K562 (cell line): ENCODE data around the gene PLS1. TPM values are rescaled to one million over a fixed set of nuclear protein-coding genes. Genes with fewer than 3 reads are reported as not detected.

Experiments
- CEBPG ChIP-seq, 3 experiments: fragments of 200-800 bp in 1 of 3; sonication (Bioruptor generic) in 1 of 3; sonication (generic) in 1 of 3; formaldehyde crosslinking in 1 of 3; IDR thresholded peaks in 2 of 3; conservative IDR thresholded peaks in 1 of 3; 2 replicates each; pipeline versions ENCODE4 v1.6.1 to v1.8.0; 2016 to 2022; ENCODE audit warnings: missing compliant biosample characterization in 2 of 3, missing genetic modification characterization in 2 of 3, mild to moderate bottlenecking in 1 of 3, missing genetic modification reagents in 1 of 3
- CREB5 ChIP-seq: fragments of 250-450 bp; sonication (Bioruptor Pico); IDR thresholded peaks from 2 replicates; pipeline ENCODE4 v1.5.0; 2020; ENCODE audit warnings: mild to moderate bottlenecking
- DNMT1 ChIP-seq: fragments of 450-650 bp; IDR thresholded peaks from 2 replicates; pipeline ENCODE4 v1.6.1; 2016; ENCODE audit warnings: antibody characterized with exemption, mild to moderate bottlenecking
- ELF2 ChIP-seq: fragments of 250-450 bp; sonication (Bioruptor Pico); IDR thresholded peaks from 2 replicates; pipeline ENCODE4 v1.5.0; 2021; ENCODE audit warnings: mild to moderate bottlenecking
- FOXO4 ChIP-seq: fragments of 450-650 bp; formaldehyde crosslinking; IDR thresholded peaks from 2 replicates; pipeline ENCODE4 v1.4.0; 2020; ENCODE audit warnings: mild to moderate bottlenecking, moderate library complexity
- HDAC1 ChIP-seq, 2 experiments: fragments of 450-650 bp; IDR thresholded peaks; 2 replicates each; pipeline ENCODE4 v1.6.1; 2016 to 2017; ENCODE audit warnings: inconsistent platforms in 1 of 2, mild to moderate bottlenecking in 1 of 2, moderate library complexity in 1 of 2
- MTA3 ChIP-seq: fragments of 450-650 bp; formaldehyde crosslinking; IDR thresholded peaks from 2 replicates; pipeline ENCODE4 v1.6.1; 2017; ENCODE audit warnings: mild to moderate bottlenecking, borderline replicate concordance
- NUFIP1 ChIP-seq: fragments of 450-650 bp; IDR thresholded peaks from 2 replicates; pipeline ENCODE4 v1.6.1; 2018; ENCODE audit not compliant: partially characterized antibody
- PHF8 ChIP-seq: fragments of 200-600 bp; sonication (generic); IDR thresholded peaks from 2 replicates; pipeline ENCODE4 v1.6.1; 2012; ENCODE audit warnings: mixed run types, mild to moderate bottlenecking, inconsistent platforms, low read length, moderate library complexity, borderline replicate concordance
- POLR2AphosphoS2 ChIP-seq: IDR thresholded peaks from 2 replicates; pipeline ENCODE4 v1.6.1; 2012; ENCODE audit warnings: low read length, improper control_type of control experiment
- RBM14 ChIP-seq: fragments of 200-400 bp; formaldehyde crosslinking; IDR thresholded peaks from 2 replicates; pipeline ENCODE4 v1.6.1; 2018; ENCODE audit warnings: low read depth, mild to moderate bottlenecking, low read length, moderate library complexity, borderline replicate concordance; ENCODE audit not compliant: insufficient read depth
- RREB1 ChIP-seq: fragments of 250-450 bp; sonication (Bioruptor Pico); IDR thresholded peaks from 2 replicates; pipeline ENCODE4 v1.4.0; 2020
- SMAD2 ChIP-seq: fragments of 150-350 bp; IDR thresholded peaks from 2 replicates; pipeline ENCODE4 v1.6.1; 2014; ENCODE audit warnings: low read depth, mild to moderate bottlenecking, low read length
- TSC22D4 ChIP-seq: fragments of 450-650 bp; IDR thresholded peaks from 2 replicates; pipeline ENCODE4 v1.6.1; 2016; ENCODE audit warnings: missing genetic modification characterization, missing biosample characterization, control low read depth
- ZNF197 ChIP-seq: fragments of 200-800 bp; sonication (Bioruptor generic); IDR thresholded peaks from 2 replicates; pipeline ENCODE4 v1.6.1; 2016; ENCODE audit warnings: low read depth, missing genetic modification characterization, missing compliant biosample characterization
- ZNF274 ChIP-seq: IDR thresholded peaks from 2 replicates; pipeline ENCODE4 v1.6.1; 2011; ENCODE audit warnings: low read depth, mild to moderate bottlenecking, low read length, moderate library complexity, borderline replicate concordance
- ZNF780A ChIP-seq: fragments of 250-450 bp; sonication (Bioruptor Pico); IDR thresholded peaks from 2 replicates; pipeline ENCODE4 v1.5.0; 2021; ENCODE audit warnings: mild to moderate bottlenecking
- polyA plus RNA-seq, 8 experiments: library from polyadenylated mRNA; depleted of rRNA in 4 of 8; stranded (reverse) in 5 of 8; unstranded in 3 of 8; fragments of >200 nt; fragmentation: Nextera tagmentation in 2 of 8; fragmentation: Illumina TruSeq in 1 of 8; extraction: Ambion mirVana in 2 of 8; extraction: Trizol in 1 of 8; gene quantifications; 2 replicates each; pipeline versions ENCODE4 v1.2.1 to v1.2.3, GENCODE V29; 2011 to 2014; ENCODE audit warnings: inconsistent platforms in 1 of 8, missing spikeins in 1 of 8
- total RNA-seq, 7 experiments: library from RNA; depleted of rRNA in 6 of 7; stranded (reverse); fragments of >200 nt in 6 of 7; fragmentation: Illumina TruSeq in 2 of 7; extraction: Trizol in 2 of 7; gene quantifications; 2 replicates each; pipeline versions ENCODE4 v1.2.1 to v1.2.3, GENCODE V29; 2011 to 2021; ENCODE audit warnings: low replicate concordance in 1 of 7

PLS1 gene
- total and polyA plus RNA-seq, 9 of the 15 experiments (the other 6 are each of a cell fraction or from before 2014, with no cell fraction given): 6.1 to 21.3 (median 13.0) TPM

- TF ChIP-seq CREB5 (no peak), ZNF197 (CRISPR knock-in tag) (no peak), RREB1 (peak; percentile 69; the same call in 1 of the 2 replicates), MTA3 (peak; percentile 100), TSC22D4 (no peak), FOXO4 (CRISPR knock-in tag) (no peak), NUFIP1 (no peak), SMAD2 (no peak), CEBPG (CRISPR knock-in tag; IDR thresholded peaks at IDR 0.05) (peak; percentile 20; the same call in 1 of the 2 replicates), CEBPG (tag; conservative IDR thresholded peaks at IDR 0.05 in 1 of 2, IDR thresholded peaks at IDR 0.05 in 1 of 2) (no peak), ZNF780A (no peak), PHF8 (peak; percentile 97; the same call in 1 of the 2 replicates), DNMT1 (no peak), HDAC1 (IDR thresholded peaks at IDR 0.05) (peak in 1 of 2 experiments; percentile 98; a peak in 3 of 4 replicates), ELF2 (peak; percentile 96), RBM14 (no peak), POLR2AphosphoS2 (no peak), ZNF274 (no peak)
These were observed 17.6 kb upstream of the PLS1 start, which contains the start of gene ATR (continued) for GRCh38 chr3:142578329-142579223.
